Activated CD4-positive, CD25-positive, alpha-beta regulatory T cell treated with anti-CD3 and anti-CD28 coated beads, Interleukin-2, amount 50 U/mL, for 24 hours (primary cell): Measurements from ENCODE around the gene PRSS27.
"Not testable (repeated sequence)": the region's sequence is repeated elsewhere in the genome, so short reads cannot be mapped to it uniquely, and the experiment has no call there.

Experiments used
- ATAC-seq, 2 donors: fragments of 150-1000 bp; cut with Tn5 transposase; one replicate each; pipeline ENCODE4 v1.10.0; 2021; ENCODE audit warnings: mild to moderate bottlenecking in 1 of 2, moderate library complexity in 1 of 2

Gene PRSS27

GRCh38 chr16:2670017-2670416 is 50.0 kb downstream of the PRSS27 start:
- ATAC-seq, result not testable (repeated sequence)

GRCh38 chr16:2669587-2669986 is 50.4 kb downstream of the PRSS27 start:
- not testable (repeated sequence) for ATAC-seq

GRCh38 chr16:2666671-2667070 is 53.4 kb downstream of the PRSS27 start:
- ATAC-seq, result not testable (repeated sequence)

GRCh38 chr16:2664574-2664982 is 55.4 kb downstream of the PRSS27 start:
- no peak for ATAC-seq

GRCh38 chr16:2663553-2664546 is 56.2 kb downstream of the PRSS27 start:
- peak; percentile 91 to 94 for ATAC-seq
